HEK293 (cell line): ENCODE data around the gene MPC1L.

Experiments used
- GFI1B ChIP-seq: fragments of 450-650 bp; formaldehyde crosslinking; IDR thresholded peaks from 2 replicates; pipeline ENCODE4 v1.5.1; 2016; ENCODE audit warnings: missing biosample characterization, missing genetic modification characterization
- HOXC10 ChIP-seq: sonication (generic); formaldehyde crosslinking; IDR thresholded peaks from 2 replicates; pipeline ENCODE4 v1.8.1; 2023; ENCODE audit warnings: mild to moderate bottlenecking, missing genetic modification reagents
- KLF8 ChIP-seq: fragments of 450-650 bp; formaldehyde crosslinking; IDR thresholded peaks from 2 replicates; pipeline ENCODE4 v1.5.1; 2016; ENCODE audit warnings: missing biosample characterization, missing genetic modification characterization
- PATZ1 ChIP-seq: fragments of 450-650 bp; formaldehyde crosslinking; IDR thresholded peaks from 2 replicates; pipeline ENCODE4 v1.5.1; 2016; ENCODE audit warnings: missing biosample characterization, missing genetic modification characterization
- PRDM1 ChIP-seq: fragments of 450-650 bp; formaldehyde crosslinking; IDR thresholded peaks from 2 replicates; pipeline ENCODE4; 2016; ENCODE audit warnings: missing biosample characterization, missing genetic modification characterization
- REPIN1 ChIP-seq: fragments of 450-650 bp; formaldehyde crosslinking; IDR thresholded peaks from 2 replicates; pipeline ENCODE4 v1.5.1; 2017; ENCODE audit warnings: missing biosample characterization, missing genetic modification characterization, low read depth
- SETDB1 ChIP-seq: IDR thresholded peaks from one replicate; pipeline ENCODE4 v1.6.1; 2017; ENCODE audit warnings: mild to moderate bottlenecking, low read length, moderate library complexity, mixed read lengths; ENCODE audit not compliant: insufficient read length
- SP3 ChIP-seq: fragments of 450-650 bp; formaldehyde crosslinking; IDR thresholded peaks from 2 replicates; pipeline ENCODE4 v1.5.1; 2016; ENCODE audit warnings: missing biosample characterization, missing genetic modification characterization
- SP7 ChIP-seq: fragments of 450-650 bp; formaldehyde crosslinking; IDR thresholded peaks from 2 replicates; pipeline ENCODE4 v1.5.1; 2016; ENCODE audit warnings: missing biosample characterization, missing genetic modification characterization
- YY2 ChIP-seq: fragments of 450-650 bp; formaldehyde crosslinking; IDR thresholded peaks from 2 replicates; pipeline ENCODE4 v1.5.1; 2016; ENCODE audit warnings: missing biosample characterization, missing genetic modification characterization
- ZBTB26 ChIP-seq: fragments of 450-650 bp; formaldehyde crosslinking; optimal IDR thresholded peaks from 2 replicates; pipeline ENCODE3; 2016; ENCODE audit warnings: missing biosample characterization, mild to moderate bottlenecking, missing genetic modification characterization
- ZNF138 ChIP-seq: fragments of 450-650 bp; formaldehyde crosslinking; IDR thresholded peaks from 2 replicates; pipeline ENCODE4 v1.5.1; 2016; ENCODE audit warnings: missing biosample characterization, missing genetic modification characterization, borderline replicate concordance
- ZNF155 ChIP-seq: fragments of 450-650 bp; formaldehyde crosslinking; IDR thresholded peaks from 2 replicates; pipeline ENCODE4 v1.5.1; 2016; ENCODE audit warnings: missing biosample characterization, missing genetic modification characterization
- ZNF16 ChIP-seq: fragments of 450-650 bp; formaldehyde crosslinking; IDR thresholded peaks from 2 replicates; pipeline ENCODE4 v1.5.1; 2016; ENCODE audit warnings: low read depth, missing biosample characterization, missing genetic modification characterization
- ZNF18 ChIP-seq: fragments of 450-650 bp; formaldehyde crosslinking; IDR thresholded peaks from 2 replicates; pipeline ENCODE4 v1.5.1; 2016; ENCODE audit warnings: missing biosample characterization, missing genetic modification characterization
- ZNF211 ChIP-seq: fragments of 450-650 bp; formaldehyde crosslinking; IDR thresholded peaks from 2 replicates; pipeline ENCODE4 v1.5.1; 2016; ENCODE audit warnings: low read depth, missing biosample characterization, missing genetic modification characterization
- ZNF302 ChIP-seq: fragments of 450-650 bp; formaldehyde crosslinking; IDR thresholded peaks from 2 replicates; pipeline ENCODE4 v1.5.1; 2016; ENCODE audit warnings: missing biosample characterization, missing genetic modification characterization, low read depth
- ZNF362 ChIP-seq: fragments of 450-650 bp; formaldehyde crosslinking; IDR thresholded peaks from 2 replicates; pipeline ENCODE4 v1.5.1; 2016; ENCODE audit warnings: missing biosample characterization, missing genetic modification characterization
- ZNF366 ChIP-seq: fragments of 450-650 bp; formaldehyde crosslinking; conservative IDR thresholded peaks from 2 replicates; pipeline ENCODE4 v1.5.1; 2016; ENCODE audit warnings: missing biosample characterization, missing genetic modification characterization
- ZNF391 ChIP-seq: fragments of 450-650 bp; formaldehyde crosslinking; IDR thresholded peaks from 2 replicates; pipeline ENCODE4 v1.5.1; 2016; ENCODE audit warnings: low read depth, missing biosample characterization, missing genetic modification characterization, borderline replicate concordance
- ZNF449 ChIP-seq: fragments of 450-650 bp; formaldehyde crosslinking; IDR thresholded peaks from 2 replicates; pipeline ENCODE4 v1.5.1; 2017; ENCODE audit warnings: missing biosample characterization, mild to moderate bottlenecking, missing genetic modification characterization, moderate library complexity
- ZNF513 ChIP-seq: fragments of 450-650 bp; IDR thresholded peaks from 2 replicates; pipeline ENCODE4 v1.5.1; 2018; ENCODE audit warnings: missing biosample characterization, missing genetic modification characterization
- ZNF530 ChIP-seq: fragments of 450-650 bp; formaldehyde crosslinking; IDR thresholded peaks from 2 replicates; pipeline ENCODE4 v1.5.1; 2016; ENCODE audit warnings: low read depth, missing biosample characterization, missing genetic modification characterization
- ZNF549 ChIP-seq: fragments of 450-650 bp; IDR thresholded peaks from 2 replicates; pipeline ENCODE4 v1.5.1; 2018; ENCODE audit warnings: missing biosample characterization, missing genetic modification characterization, mild to moderate bottlenecking, inconsistent platforms, moderate library complexity
- ZNF571 ChIP-seq: fragments of 450-650 bp; formaldehyde crosslinking; IDR thresholded peaks from 2 replicates; pipeline ENCODE4 v1.5.0; 2017; ENCODE audit warnings: missing biosample characterization, missing genetic modification characterization
- ZNF654 ChIP-seq: fragments of 450-650 bp; formaldehyde crosslinking; IDR thresholded peaks from 2 replicates; pipeline ENCODE4 v1.5.1; 2016; ENCODE audit warnings: low read depth, missing biosample characterization, missing genetic modification characterization
- ZNF692 ChIP-seq: fragments of 450-650 bp; formaldehyde crosslinking; IDR thresholded peaks from 2 replicates; pipeline ENCODE4 v1.5.1; 2016; ENCODE audit warnings: missing biosample characterization, missing genetic modification characterization
- ZSCAN18 ChIP-seq: fragments of 450-650 bp; formaldehyde crosslinking; IDR thresholded peaks from 2 replicates; pipeline ENCODE4 v1.5.1; 2016; ENCODE audit warnings: missing biosample characterization, missing genetic modification characterization

MPC1L gene

GRCh38 chrX:40646489-40647306, 23.5 kb downstream of the MPC1L start (continued):
- no peak for TF ChIP-seq ZNF654 (tag by site-specific recombination)
- no peak for TF ChIP-seq YY2 (tag by site-specific recombination)
- no peak for TF ChIP-seq ZNF549 (tag by site-specific recombination)
- TF ChIP-seq ZSCAN18 (tag by site-specific recombination), result no peak
- TF ChIP-seq GFI1B (tag by site-specific recombination), result no peak
- no peak for TF ChIP-seq HOXC10 (CRISPR knock-in tag)
- no peak for TF ChIP-seq ZNF302 (tag by site-specific recombination)
- TF ChIP-seq REPIN1, result no peak
- no peak for TF ChIP-seq PRDM1 (tag by site-specific recombination)
- no peak for TF ChIP-seq ZNF18
- no peak for TF ChIP-seq ZNF571 (tag by site-specific recombination)
- 0 out of 2 replicates have a peak, but pooled peaks have one; percentile 38 for TF ChIP-seq PATZ1 (tag by site-specific recombination)
- no peak for TF ChIP-seq ZNF362 (tag by site-specific recombination)
- no peak for TF ChIP-seq ZNF513
- peak; percentile 24 for TF ChIP-seq ZBTB26
- no peak for TF ChIP-seq ZNF530
- no peak for TF ChIP-seq ZNF138 (tag by site-specific recombination)
- no peak for TF ChIP-seq SETDB1
- TF ChIP-seq ZNF366 (tag by site-specific recombination), result no peak
- no peak for TF ChIP-seq ZNF155 (tag by site-specific recombination)
- TF ChIP-seq KLF8 (tag by site-specific recombination), result no peak
- TF ChIP-seq ZNF16, result no peak
- TF ChIP-seq ZNF211 (tag by site-specific recombination), result no peak
- no peak for TF ChIP-seq SP3
- peak; percentile 97 for TF ChIP-seq ZNF692 (tag by site-specific recombination)
- TF ChIP-seq SP7, result no peak
- TF ChIP-seq ZNF449, result no peak
- no peak for TF ChIP-seq ZNF391 (tag by site-specific recombination)
